Measurements from ENCODE around the gene LBP. TPM values are rescaled to one million over a fixed set of nuclear protein-coding genes. Genes with fewer than 3 reads are reported as not detected.
"Not testable (repeated sequence)": the region's sequence is repeated elsewhere in the genome, so short reads cannot be mapped to it uniquely, and the experiment has no call there.

The LBP gene
- total RNA-seq, 1 experiment from 2014 or later = not detected

GRCh38 chr20:38350879-38351775 lies 4.8 kb downstream of the LBP start:
- DNase-seq (ENCODE audit: low spot score) = no peak

GRCh38 chr20:38353316-38353715 lies 7.0 kb downstream of the LBP start:
- no peak for DNase-seq (ENCODE audit: low spot score)

GRCh38 chr20:38354227-38354626 lies 7.9 kb downstream of the LBP start:
- no peak for DNase-seq (ENCODE audit: low spot score)

GRCh38 chr20:38355161-38356012 lies 9.1 kb downstream of the LBP start:
- DNase-seq (ENCODE audit: low spot score) = no peak

- DNase-seq (ENCODE audit: low spot score) = peak; percentile 95
These were observed 11.4 kb downstream of the LBP start for GRCh38 chr20:38357653-38358207.

- no peak for DNase-seq (ENCODE audit: low spot score)
These were observed 12.3 kb downstream of the LBP start for GRCh38 chr20:38358556-38358955.

GRCh38 chr20:38363004-38363747 lies 16.9 kb downstream of the LBP start:
- no peak for DNase-seq (ENCODE audit: low spot score)

- peak; percentile 18 for DNase-seq (ENCODE audit: low spot score)
These were observed 23.1 kb downstream of the LBP start for GRCh38 chr20:38369389-38369788.

GRCh38 chr20:38372806-38373205 lies 26.5 kb downstream of the LBP start:
- DNase-seq (ENCODE audit: low spot score) = no peak

- DNase-seq (ENCODE audit: low spot score) = no peak
These were observed 27.1 kb downstream of the LBP start for GRCh38 chr20:38373231-38373867.

GRCh38 chr20:38373898-38374297 lies 27.6 kb downstream of the LBP start:
- no peak for DNase-seq (ENCODE audit: low spot score)

- DNase-seq (ENCODE audit: low spot score) = no peak
These were observed 30.9 kb downstream of the LBP start for GRCh38 chr20:38377039-38377685.

GRCh38 chr20:38377838-38378237 lies 31.6 kb downstream of the LBP start:
- not testable (repeated sequence) for DNase-seq (ENCODE audit: low spot score)

GRCh38 chr20:38383147-38383546 lies 36.9 kb downstream of the LBP start:
- DNase-seq (ENCODE audit: low spot score) = no peak

- DNase-seq (ENCODE audit: low spot score) = no peak
These were observed 39.7 kb downstream of the LBP start for GRCh38 chr20:38386004-38386403.

- no peak for DNase-seq (ENCODE audit: low spot score)
These were observed 40.6 kb downstream of the LBP start for GRCh38 chr20:38386851-38387250.

- no peak for DNase-seq (ENCODE audit: low spot score)
These were observed 41.7 kb downstream of the LBP start for GRCh38 chr20:38387953-38388352.

GRCh38 chr20:38392356-38392755 lies 46.1 kb downstream of the LBP start:
- no peak for DNase-seq (ENCODE audit: low spot score)

- DNase-seq (ENCODE audit: low spot score) = no peak
These were observed 47.0 kb downstream of the LBP start for GRCh38 chr20:38393259-38393658.

- DNase-seq (ENCODE audit: low spot score) = peak; percentile 27
These were observed 48.9 kb downstream of the LBP start for GRCh38 chr20:38395165-38395564.
